ENCODE data around the gene LRRC1. TPM values are rescaled to one million over a fixed set of nuclear protein-coding genes. Genes with fewer than 3 reads are reported as not detected.

Gene LRRC1
- total and polyA plus RNA-seq, 2 of the 13 experiments (the other 11 are each of a cell fraction or from before 2014, with no cell fraction given), result 15.6 to 27.7 TPM

DNA sequence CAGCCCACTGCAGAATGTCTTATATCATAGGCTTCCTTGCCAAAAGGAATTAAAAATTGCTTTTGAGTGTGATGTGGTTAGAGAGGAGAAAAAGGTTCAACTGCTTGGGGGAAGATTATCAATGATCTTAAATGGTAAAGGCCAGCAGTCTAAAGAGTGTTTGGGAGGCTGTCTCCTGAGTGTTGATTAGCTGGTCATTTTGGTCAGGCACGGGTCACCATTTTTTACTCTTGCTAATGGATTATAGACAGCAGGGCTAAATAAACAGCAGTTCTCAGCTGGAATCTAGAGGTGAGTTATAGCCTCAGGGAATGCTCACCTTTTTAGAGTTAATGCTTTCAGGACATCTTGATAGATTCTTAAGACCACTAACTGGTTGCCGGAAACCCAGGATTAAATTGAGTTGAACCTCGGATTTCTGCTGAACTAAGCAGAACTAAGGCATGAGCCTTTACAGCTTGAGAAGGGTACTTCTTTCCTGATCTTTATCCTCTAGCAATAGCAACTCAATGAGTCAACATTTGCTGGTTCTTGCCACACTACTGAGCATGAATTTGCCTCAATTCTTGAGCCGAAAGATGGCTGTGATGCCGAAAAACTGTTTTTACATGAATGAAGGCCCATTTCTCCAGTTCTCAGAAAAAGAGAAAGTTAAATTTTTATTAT, 120.4 kb downstream of the LRRC1 start:
- CTCF ChIA-PET (ENCODE audit: low intra/inter-chr PET ratio, low total read pairs), result no interaction called here

DNA sequence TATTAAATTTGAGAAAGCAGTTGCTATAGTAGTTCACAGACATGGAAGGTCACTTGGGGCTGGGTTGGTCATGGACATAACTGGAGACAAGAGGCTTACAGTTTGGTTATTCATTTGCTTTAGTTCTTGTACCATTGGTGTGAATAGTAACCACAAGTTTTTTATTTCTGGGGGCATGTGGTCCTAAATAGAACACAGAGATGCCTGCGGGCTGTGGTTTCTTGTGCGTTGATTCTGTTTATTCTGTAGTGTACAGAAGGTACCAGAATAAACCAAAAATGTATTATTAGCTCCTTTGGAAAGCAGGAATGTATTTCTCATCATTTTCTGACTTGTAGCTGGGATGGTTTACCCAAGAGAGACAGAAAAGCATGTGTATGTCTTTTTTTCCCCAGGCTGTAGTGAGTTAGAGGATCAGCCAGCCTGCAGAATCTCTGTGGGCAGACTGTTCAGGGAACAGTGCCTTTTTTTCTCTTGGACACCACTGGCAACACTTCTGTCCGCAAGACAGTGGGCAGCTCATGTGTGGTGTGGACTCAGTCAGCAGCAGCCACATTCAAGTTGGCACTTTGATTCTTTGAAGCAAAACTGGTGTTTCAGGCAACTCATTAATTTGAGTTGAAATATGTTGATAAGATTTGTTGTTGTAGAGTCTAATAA, 122.1 kb downstream of the LRRC1 start:
- ChIA-PET POLR2A (no interaction called here), CTCF (ENCODE audit: low intra/inter-chr PET ratio, low total read pairs) (no interaction called here)
- no peak for DNase-seq (ENCODE audit: low spot score)
- in situ Hi-C loops (cut with HindIII; ENCODE audit: extremely low pct_ligation_motif_present, low pct_unique_long_range_greater_than_20kb) (no loop called here), intact Hi-C loops (cut with micrococcal nuclease; ENCODE audit: unreplicated experiment) (no loop called here)
- no peak overlapping the region for H3K4me3 ChIP-seq (replicated peaks in 1 of 3; ENCODE audit: insufficient read depth in 1 of 3, low read depth in 2 of 3, low read length in 3 of 3)
- no peaks in the 10 kb centered on the region for H3K27me3 ChIP-seq (ENCODE audit: control insufficient read depth in 1 of 2, insufficient read depth in 2 of 2, low read length in 2 of 2)
- no peak overlapping the region for H3K9ac ChIP-seq (ENCODE audit: insufficient read depth, low read depth, low read length)
- no peak overlapping the region for H3K27ac ChIP-seq (ENCODE audit: extremely low read length, insufficient read depth, low read length)
- no peaks in the 10 kb centered on the region for H3K9me3 ChIP-seq (ENCODE audit: low read length)
- H4K20me1 ChIP-seq (ENCODE audit: insufficient read depth, low read length), result no peaks in the 10 kb centered on the region
- ATAC-seq, result no peak
- 99% methylated on average over 3 of the region's 3 CpGs for WGBS (ENCODE audit: low lambda C conversion rate)
- no peak overlapping the region for H2AFZ ChIP-seq (ENCODE audit: low read length)
- no peaks in the 10 kb centered on the region for H3K4me1 ChIP-seq (ENCODE audit: insufficient read depth, low read length)
- peaks cover 4 to 40% of the 10 kb centered on the region in 2 experiments; a peak in 4 of 5 replicates for H3K36me3 ChIP-seq (replicated peaks in 1 of 2; ENCODE audit: control insufficient read depth in 1 of 2, insufficient read depth in 2 of 2, low read length in 2 of 2)
- no TSS peak for BruUV-seq (replicated peaks)
- no peak overlapping the region for H3K4me2 ChIP-seq (ENCODE audit: low read depth, low read length)
- FAIRE-seq, result no peak
- H3K79me2 ChIP-seq (ENCODE audit: insufficient read depth, low read length), result no peaks in the 10 kb centered on the region
- TF ChIP-seq, protein P1, sequence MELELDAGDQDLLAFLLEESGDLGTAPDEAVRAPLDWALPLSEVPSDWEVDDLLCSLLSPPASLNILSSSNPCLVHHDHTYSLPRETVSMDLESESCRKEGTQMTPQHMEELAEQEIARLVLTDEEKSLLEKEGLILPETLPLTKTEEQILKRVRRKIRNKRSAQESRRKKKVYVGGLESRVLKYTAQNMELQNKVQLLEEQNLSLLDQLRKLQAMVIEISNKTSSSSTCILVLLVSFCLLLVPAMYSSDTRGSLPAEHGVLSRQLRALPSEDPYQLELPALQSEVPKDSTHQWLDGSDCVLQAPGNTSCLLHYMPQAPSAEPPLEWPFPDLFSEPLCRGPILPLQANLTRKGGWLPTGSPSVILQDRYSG (CRISPR knock-in tag; IDR thresholded peaks at IDR 0.05), result no peak
- TF ChIP-seq TP53 (CRISPR knock-in tag; conservative IDR thresholded peaks at IDR 0.05), result no peak
- TF ChIP-seq ZNF713 (CRISPR knock-in tag; IDR thresholded peaks at IDR 0.05), result no peak
- no peak for TF ChIP-seq RARG (CRISPR knock-in tag; IDR thresholded peaks at IDR 0.05; ENCODE audit: low read depth)
- TF ChIP-seq, protein P2, sequence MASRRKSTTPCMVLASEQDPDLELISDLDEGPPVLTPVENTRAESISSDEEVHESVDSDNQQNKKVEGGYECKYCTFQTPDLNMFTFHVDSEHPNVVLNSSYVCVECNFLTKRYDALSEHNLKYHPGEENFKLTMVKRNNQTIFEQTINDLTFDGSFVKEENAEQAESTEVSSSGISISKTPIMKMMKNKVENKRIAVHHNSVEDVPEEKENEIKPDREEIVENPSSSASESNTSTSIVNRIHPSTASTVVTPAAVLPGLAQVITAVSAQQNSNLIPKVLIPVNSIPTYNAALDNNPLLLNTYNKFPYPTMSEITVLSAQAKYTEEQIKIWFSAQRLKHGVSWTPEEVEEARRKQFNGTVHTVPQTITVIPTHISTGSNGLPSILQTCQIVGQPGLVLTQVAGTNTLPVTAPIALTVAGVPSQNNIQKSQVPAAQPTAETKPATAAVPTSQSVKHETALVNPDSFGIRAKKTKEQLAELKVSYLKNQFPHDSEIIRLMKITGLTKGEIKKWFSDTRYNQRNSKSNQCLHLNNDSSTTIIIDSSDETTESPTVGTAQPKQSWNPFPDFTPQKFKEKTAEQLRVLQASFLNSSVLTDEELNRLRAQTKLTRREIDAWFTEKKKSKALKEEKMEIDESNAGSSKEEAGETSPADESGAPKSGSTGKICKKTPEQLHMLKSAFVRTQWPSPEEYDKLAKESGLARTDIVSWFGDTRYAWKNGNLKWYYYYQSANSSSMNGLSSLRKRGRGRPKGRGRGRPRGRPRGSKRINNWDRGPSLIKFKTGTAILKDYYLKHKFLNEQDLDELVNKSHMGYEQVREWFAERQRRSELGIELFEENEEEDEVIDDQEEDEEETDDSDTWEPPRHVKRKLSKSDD (CRISPR knock-in tag; IDR thresholded peaks at IDR 0.05; ENCODE audit: low read depth), result no peak
- TF ChIP-seq ZNF737 (CRISPR knock-in tag; IDR thresholded peaks at IDR 0.05; ENCODE audit: borderline replicate concordance), result no peak
- TF ChIP-seq, protein P3, sequence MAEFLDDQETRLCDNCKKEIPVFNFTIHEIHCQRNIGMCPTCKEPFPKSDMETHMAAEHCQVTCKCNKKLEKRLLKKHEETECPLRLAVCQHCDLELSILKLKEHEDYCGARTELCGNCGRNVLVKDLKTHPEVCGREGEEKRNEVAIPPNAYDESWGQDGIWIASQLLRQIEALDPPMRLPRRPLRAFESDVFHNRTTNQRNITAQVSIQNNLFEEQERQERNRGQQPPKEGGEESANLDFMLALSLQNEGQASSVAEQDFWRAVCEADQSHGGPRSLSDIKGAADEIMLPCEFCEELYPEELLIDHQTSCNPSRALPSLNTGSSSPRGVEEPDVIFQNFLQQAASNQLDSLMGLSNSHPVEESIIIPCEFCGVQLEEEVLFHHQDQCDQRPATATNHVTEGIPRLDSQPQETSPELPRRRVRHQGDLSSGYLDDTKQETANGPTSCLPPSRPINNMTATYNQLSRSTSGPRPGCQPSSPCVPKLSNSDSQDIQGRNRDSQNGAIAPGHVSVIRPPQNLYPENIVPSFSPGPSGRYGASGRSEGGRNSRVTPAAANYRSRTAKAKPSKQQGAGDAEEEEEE (CRISPR knock-in tag; IDR thresholded peaks at IDR 0.05; ENCODE audit: borderline replicate concordance), result no peak
- no peak for TF ChIP-seq MXD4 (CRISPR knock-in tag; IDR thresholded peaks at IDR 0.05)
- TF ChIP-seq ZNF709 (CRISPR knock-in tag; IDR thresholded peaks at IDR 0.05), result no peak

More for the DNA sequence above, 120.4 kb downstream of the LRRC1 start:
- intact Hi-C loops (cut with micrococcal nuclease; ENCODE audit: unreplicated experiment) (no loop called here), in situ Hi-C loops (cut with HindIII; ENCODE audit: extremely low pct_ligation_motif_present, low pct_unique_long_range_greater_than_20kb) (no loop called here)
- Histone ChIP-seq H3K79me2 (ENCODE audit: insufficient read depth, low read length) (no peaks in the 10 kb centered on the region), H3K4me2 (ENCODE audit: low read depth, low read length) (no peak overlapping the region), H4K20me1 (ENCODE audit: insufficient read depth, low read length) (no peaks in the 10 kb centered on the region), H3K36me3 (replicated peaks in 1 of 2; ENCODE audit: control insufficient read depth in 1 of 2, insufficient read depth in 2 of 2, low read length in 2 of 2) (peaks cover 3 to 32% of the 10 kb centered on the region in 2 experiments; a peak in 3 of 5 replicates), H3K4me1 (ENCODE audit: insufficient read depth, low read length) (no peaks in the 10 kb centered on the region), H2AFZ (ENCODE audit: low read length) (no peak overlapping the region), H3K9ac (ENCODE audit: insufficient read depth, low read depth, low read length) (no peak overlapping the region), H3K9me3 (ENCODE audit: low read length) (no peaks in the 10 kb centered on the region), H3K27ac (ENCODE audit: extremely low read length, insufficient read depth, low read length) (no peak overlapping the region), H3K27me3 (ENCODE audit: control insufficient read depth in 1 of 2, insufficient read depth in 2 of 2, low read length in 2 of 2) (no peaks in the 10 kb centered on the region), H3K4me3 (replicated peaks in 1 of 3; ENCODE audit: insufficient read depth in 1 of 3, low read depth in 2 of 3, low read length in 3 of 3) (no peak overlapping the region)
- peak; percentile 81 for TF ChIP-seq MAFF (IDR thresholded peaks at IDR 0.05; ENCODE audit: low read depth, low read length)
- no peak for TF ChIP-seq ZNF768 (CRISPR knock-in tag; IDR thresholded peaks at IDR 0.05)
- TF ChIP-seq MAFK (conservative IDR thresholded peaks at IDR 0.05 in 1 of 2, IDR thresholded peaks at IDR 0.05 in 1 of 2; ENCODE audit: low read length in 2 of 2), result peak; percentile 86 to 89
- DNase-seq (ENCODE audit: low spot score), result no peak
- no peak for FAIRE-seq
- BruUV-seq (replicated peaks), result no TSS peak
- no peak for ATAC-seq
- POLR2A ChIA-PET, result no interaction called here
- 97% methylated on average over 5 of the region's 5 CpGs for WGBS (ENCODE audit: low lambda C conversion rate)

Measured in HepG2 (cell line).